T-helper 2 cell (primary cell): ENCODE measurements around the gene NSMCE1.

Source experiments
- DNase-seq, 5 experiments: peaks; one replicate each; pipeline versions ENCODE4 v3.0.0 to v3.0.0-alpha.2; 2012 to 2022

Gene NSMCE1

DNA sequence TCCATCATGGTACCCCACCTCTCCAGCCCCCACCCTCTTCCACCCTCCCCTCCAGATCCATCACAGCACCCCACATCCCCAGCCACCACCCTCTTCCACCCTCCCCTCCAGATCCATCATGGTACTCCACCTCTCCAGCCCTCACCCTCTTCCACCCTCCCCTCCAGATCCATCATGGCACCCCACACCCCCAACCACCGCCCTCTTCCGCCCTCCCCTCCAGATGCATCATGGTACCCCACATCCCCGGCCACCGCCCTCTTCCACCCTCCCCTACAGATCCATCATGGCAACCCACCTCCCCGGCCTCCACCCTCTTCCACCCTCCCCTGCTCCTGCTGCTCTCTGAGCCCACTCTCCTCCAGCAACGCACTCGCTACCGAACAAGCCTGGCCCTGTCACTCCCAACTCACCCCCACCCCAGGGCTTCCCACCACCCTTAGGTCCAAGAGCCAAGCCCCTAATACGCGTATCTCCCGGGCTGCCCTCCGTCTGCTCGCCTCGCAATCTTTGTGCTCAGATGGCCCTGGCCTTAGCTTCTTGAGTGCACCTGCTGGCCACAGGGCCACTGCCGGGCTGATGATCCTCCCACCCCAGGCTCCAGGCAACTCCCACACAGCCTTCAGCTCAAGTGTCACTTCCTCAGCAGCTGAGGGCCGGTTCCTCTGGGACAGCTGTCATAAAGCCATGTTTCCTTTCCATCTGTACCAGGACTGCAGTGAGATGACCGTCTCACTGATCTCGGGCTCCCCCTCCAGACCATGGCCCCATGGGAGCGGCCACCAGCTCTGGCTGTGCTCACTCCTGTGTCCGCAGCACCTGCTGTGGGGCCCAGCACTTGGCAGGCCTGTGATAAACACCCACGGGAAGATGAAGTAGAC is 39.7 kb downstream of the NSMCE1 start:
- DNase-seq, result no peak

DNA sequence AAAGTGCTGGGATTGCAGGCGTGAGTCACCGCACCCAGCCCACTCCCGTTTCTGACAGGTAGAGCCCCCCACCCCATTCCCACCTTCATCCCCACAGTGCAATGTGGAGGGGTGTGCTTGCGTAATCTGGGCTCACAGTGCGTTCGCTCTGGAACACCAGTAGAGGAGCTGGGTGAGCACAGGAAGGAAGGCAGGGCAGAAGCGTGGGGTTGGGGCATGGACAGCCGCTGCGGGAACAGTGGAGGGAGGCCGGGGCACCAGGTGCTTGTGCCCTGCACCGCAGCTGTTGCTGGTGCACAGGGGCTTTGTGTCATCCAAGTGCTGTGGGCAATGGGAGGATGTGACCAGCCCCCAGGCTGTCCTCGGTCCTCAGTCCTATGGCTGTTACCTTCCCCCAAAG is 40.5 kb downstream of the NSMCE1 start:
- no peak for DNase-seq

DNA sequence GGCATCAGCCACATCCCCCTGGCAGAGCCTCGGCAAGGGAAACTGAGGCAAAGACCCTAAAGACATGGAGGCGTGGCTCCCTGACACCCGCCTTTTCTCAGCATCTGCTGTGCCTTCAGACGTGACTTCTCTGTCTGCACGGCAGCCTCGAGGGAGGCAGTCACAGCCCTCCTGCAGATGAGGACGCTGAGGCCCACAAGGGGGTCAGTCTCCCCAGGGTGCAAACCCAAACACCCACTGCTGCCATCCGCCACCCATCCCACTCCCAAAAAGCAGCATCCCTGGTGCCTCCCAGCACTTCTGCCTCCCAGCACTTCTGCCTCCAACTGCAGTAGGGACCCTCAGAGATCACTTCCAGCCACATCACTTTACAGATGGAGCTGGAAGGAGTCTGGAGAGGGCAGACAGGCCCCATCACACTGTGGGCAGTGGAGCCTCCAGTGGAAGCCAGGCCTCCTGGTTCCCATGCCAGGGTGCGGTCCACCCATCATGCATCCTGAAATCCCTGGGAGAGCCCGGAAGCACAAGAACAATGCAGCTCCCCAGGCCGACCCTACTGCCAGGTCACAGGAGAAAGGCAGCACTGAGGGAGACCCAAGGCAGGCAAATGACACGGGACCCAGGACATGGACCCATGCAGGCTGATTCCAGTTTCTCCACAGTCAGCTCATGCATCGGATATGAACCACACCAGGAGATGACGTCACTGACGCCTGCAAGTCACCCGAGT is 41.4 kb downstream of the NSMCE1 start:
- DNase-seq, result no peak

GRCh38 chr16:27226476-27226875 is 42.1 kb downstream of the NSMCE1 start:
- no peak for DNase-seq

DNA sequence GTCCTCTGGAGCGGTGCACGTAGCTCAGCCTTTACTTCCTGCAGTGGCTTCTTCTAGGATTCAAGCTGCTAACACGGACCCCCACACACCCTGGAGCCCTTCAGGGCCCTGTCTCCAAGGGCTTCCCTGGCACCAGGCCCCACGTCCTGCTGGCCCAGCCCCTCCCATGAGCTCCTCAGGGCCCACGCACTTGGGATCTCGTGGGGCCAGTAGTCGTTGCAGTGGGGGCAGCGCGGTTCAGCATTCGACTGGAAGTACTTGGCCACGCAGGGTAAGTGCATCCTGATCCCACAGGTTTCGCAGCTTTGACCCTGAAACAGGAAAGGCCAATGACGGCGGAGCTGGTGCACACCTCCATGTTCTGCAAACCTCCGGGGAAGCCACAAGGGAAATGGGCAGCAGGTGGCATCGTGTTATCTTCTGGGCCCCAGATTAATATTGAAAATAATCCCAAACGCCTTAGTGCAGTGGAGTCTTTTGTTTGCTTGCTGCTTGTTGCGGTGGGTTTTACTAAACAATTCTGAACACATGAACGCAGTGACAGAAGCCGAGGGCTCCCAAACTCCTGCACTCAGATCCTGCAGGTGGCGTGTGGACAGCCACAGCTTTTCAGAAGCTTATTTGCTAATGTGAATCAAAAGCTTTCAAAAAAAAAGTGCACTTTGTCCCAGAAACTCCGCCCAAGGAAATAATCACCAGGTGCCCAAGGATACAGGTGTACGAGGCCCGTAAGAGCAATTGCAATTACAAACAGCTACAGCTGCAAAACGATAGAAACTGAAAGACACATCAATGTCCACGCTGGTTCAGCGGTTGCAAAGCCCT is 42.8 kb downstream of the NSMCE1 start:
- DNase-seq, result no peak

GRCh38 chr16:27224741-27225300 is 43.8 kb downstream of the NSMCE1 start:
- no peak for DNase-seq

DNA sequence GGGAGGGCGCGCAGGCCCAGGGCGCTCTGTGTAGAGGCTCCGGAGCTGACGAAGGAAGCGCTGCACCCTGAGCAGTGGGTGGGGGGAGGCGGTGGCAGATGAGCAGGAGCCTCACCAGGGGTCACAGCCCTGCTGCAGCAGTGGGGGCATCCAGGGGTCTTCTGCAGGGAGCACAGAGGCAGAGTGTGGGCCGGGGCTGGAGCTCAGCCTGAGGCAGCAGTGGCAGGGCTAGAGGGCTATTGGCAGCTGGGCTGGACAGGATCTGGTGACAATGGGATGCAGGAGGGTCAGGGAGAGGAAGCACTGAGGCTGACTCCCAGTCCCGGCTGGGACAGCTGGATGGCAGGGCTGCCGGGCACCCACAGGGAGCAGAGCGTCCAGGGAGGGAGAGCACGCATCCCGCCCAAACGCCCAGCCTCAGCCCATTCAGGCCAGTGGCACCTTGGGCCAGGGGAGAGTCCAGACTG is 44.3 kb downstream of the NSMCE1 start:
- DNase-seq, result no peak

GRCh38 chr16:27223701-27224100 is 44.9 kb downstream of the NSMCE1 start:
- DNase-seq, result no peak

DNA sequence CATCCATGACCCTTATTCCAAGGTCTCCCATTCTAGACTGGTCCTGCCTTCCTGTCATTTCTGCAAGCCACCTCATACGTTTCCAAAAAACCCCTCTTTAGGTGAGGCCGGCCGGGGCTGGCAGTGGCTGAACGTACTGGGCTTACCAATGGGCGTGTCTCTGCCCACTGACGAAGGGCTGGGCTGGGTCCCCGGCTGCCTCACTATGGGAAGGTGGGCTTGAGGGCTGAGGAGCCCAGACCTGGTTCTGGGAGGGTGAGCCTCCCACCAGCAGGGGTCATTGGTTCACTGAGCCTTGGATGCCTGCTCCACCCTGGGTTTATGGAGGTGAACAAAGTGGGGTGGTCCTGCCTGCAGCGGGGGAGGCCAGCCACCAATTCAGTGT is 45.4 kb downstream of the NSMCE1 start:
- no peak for DNase-seq

GRCh38 chr16:27222249-27223225 is 46.0 kb downstream of the NSMCE1 start:
- no peak for DNase-seq

DNA sequence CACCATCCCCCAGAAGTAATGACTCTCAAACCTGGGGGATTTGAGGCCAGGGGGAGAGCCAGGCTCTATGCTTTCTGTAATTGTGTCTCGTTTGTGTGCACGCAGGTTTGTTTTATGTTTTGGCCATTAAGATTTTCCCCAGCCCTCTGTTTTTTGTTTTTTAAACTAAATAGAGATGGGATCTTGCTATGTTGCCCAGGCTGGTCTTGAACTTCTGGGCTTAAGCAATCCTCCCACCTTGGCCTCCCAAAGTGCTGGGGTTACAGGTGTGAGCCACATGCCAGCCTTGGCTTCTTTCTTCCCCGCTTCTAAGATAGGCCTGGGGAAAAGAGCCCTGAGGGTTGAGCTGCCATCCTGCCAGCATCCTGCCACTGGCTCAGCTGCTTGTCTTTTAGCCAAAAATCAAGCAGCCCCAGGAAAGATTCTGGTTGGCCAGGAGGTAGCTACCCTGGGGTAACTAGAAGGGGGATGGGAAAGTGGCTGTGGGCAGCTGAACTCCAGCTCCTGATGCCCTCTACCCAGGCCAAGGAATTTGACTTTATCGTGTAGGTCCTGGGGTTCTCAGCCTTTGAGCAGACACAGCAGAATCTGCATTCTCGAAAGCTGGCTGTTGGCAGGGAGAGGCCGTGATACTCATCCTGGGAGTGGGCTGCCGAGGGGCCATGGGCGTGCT is 46.9 kb downstream of the NSMCE1 start:
- no peak for DNase-seq

GRCh38 chr16:27220991-27221390 is 47.6 kb downstream of the NSMCE1 start:
- no peak for DNase-seq

DNA sequence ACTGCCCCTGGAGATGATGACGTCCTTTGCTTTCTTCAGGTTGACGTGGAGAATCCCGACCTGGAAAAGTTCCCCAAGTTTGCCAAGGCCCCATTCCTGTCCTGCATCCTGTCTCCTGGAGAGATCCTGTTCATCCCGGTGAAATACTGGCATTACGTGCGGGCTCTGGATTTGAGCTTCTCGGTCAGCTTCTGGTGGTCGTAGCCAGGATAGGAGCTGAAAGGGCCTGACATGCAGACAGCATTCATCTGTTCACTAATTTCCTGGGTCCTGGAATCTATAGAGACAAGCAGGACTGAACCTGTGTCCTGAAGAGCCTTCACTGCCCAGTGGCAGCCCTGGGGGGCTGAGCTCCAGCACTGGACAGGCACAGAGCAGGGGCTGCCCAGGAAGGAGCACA is 48.0 kb downstream of the NSMCE1 start:
- no peak for DNase-seq

DNA sequence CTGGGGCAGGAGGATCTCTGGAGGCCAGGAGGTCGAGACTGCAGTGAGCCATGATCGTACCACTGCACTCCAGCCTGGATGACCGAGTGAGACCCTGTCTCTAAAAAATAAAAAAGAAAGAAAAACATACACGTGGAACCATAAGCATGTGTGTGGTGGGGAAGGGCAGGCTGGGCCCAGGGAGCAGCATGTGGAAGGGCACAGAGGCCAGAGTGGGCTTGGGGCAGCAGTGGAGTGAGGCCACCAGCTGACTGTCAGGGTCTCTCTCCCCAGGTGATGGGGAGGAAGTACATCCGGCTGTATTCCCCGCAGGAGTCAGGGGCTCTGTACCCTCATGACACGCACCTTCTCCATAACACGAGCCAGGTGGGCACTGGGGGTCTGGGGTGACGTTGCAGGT is 48.5 kb downstream of the NSMCE1 start:
- DNase-seq, result no peak

GRCh38 chr16:27219161-27219560 is 49.4 kb downstream of the NSMCE1 start:
- DNase-seq, result no peak

- no peak for DNase-seq
These were observed 49.8 kb downstream of the NSMCE1 start for GRCh38 chr16:27218756-27219155.

GRCh38 chr16:27217256-27217655 is 51.3 kb downstream of the NSMCE1 start:
- no peak for DNase-seq

- no peak for DNase-seq
These were observed 52.2 kb downstream of the NSMCE1 start for GRCh38 chr16:27216297-27216885.

GRCh38 chr16:27215660-27216059 is 52.9 kb downstream of the NSMCE1 start:
- DNase-seq, result no peak
